OCI-LY7 (cell line): ENCODE measurements around the gene C12orf50. TPM values are rescaled to one million over a fixed set of nuclear protein-coding genes. Genes with fewer than 3 reads are reported as not detected.

Source experiments
- BruUV-seq: library from RNA; stranded (reverse); fragments of 400-500 nt; replicated peaks from 2 replicates; lab custom pipeline; 2021; lab: Mats Ljungman, UMichigan
- CTCF ChIA-PET: fragments of 300-600 bp; sonication (Branson Sonifier 250); formaldehyde crosslinking; loops from one replicate; lab custom pipeline; 2022; ENCODE audit warnings: antibody characterized with exemption; ENCODE audit not compliant: unreplicated experiment; lab: Charles Lee
- POLR2A ChIA-PET: fragments of 300-600 bp; sonication (Branson Sonifier 250); formaldehyde crosslinking; loops from one replicate; lab custom pipeline; 2022; ENCODE audit warnings: antibody characterized with exemption; lab: Charles Lee
- DNase-seq: peaks from one replicate; pipeline ENCODE4 v3.0.0-alpha.2; 2015; ENCODE audit warnings: low spot score
- H2AFZ ChIP-seq: fragments of 200-600 bp; sonication (generic), shearing (Covaris generic); 2 replicates; pipeline ENCODE4 v1.6.1; 2014; ENCODE audit warnings: mild to moderate bottlenecking, antibody characterized with exemption, low read length, moderate library complexity
- H3K27ac ChIP-seq: fragments of 200-600 bp; sonication (generic); 2 replicates; pipeline ENCODE4 v1.5.1; 2014; ENCODE audit warnings: mixed run types, low read depth, mild to moderate bottlenecking, moderate library complexity, low read length, inconsistent platforms; ENCODE audit not compliant: poor library complexity, severe bottlenecking
- H3K36me3 ChIP-seq: fragments of 200-600 bp; sonication (generic); 2 replicates; pipeline ENCODE4 v1.6.1; 2014; ENCODE audit warnings: mild to moderate bottlenecking, antibody characterized with exemption, low read length, moderate library complexity, mixed read lengths; ENCODE audit not compliant: insufficient read depth
- H3K4me1 ChIP-seq: fragments of 200-600 bp; sonication (generic); 2 replicates; pipeline ENCODE4 v1.5.1; 2014; ENCODE audit warnings: mild to moderate bottlenecking, low read length; ENCODE audit not compliant: insufficient read depth, poor library complexity, severe bottlenecking
- H3K4me2 ChIP-seq: fragments of 200-600 bp; sonication (generic); 2 replicates; pipeline ENCODE4 v1.6.1; 2014; ENCODE audit warnings: mild to moderate bottlenecking, low read length
- H3K4me3 ChIP-seq: fragments of 200-600 bp; sonication (generic); 2 replicates; pipeline ENCODE4 v1.5.1; 2014; ENCODE audit warnings: mild to moderate bottlenecking, low read depth, low read length; ENCODE audit not compliant: poor library complexity, severe bottlenecking
- H3K79me2 ChIP-seq: fragments of 200-600 bp; sonication (generic); 2 replicates; pipeline ENCODE4 v1.6.1; 2016; ENCODE audit warnings: low read depth, mild to moderate bottlenecking, low read length, moderate library complexity, mixed read lengths; ENCODE audit not compliant: insufficient read depth
- H3K9me2 ChIP-seq: fragments of 200-600 bp; sonication (generic); 2 replicates; pipeline ENCODE4 v1.6.1; 2016; ENCODE audit warnings: mild to moderate bottlenecking, low read length, mixed read lengths; ENCODE audit not compliant: insufficient read depth
- H3K9me3 ChIP-seq: fragments of 200-600 bp; sonication (generic); 2 replicates; pipeline ENCODE4 v1.6.1; 2014; ENCODE audit warnings: mild to moderate bottlenecking, mixed run types, low read length, mixed read lengths
- H4K20me1 ChIP-seq: fragments of 200-600 bp; sonication (generic); 2 replicates; pipeline ENCODE4 v1.6.1; 2014; ENCODE audit warnings: mild to moderate bottlenecking, antibody characterized with exemption, low read length, moderate library complexity, mixed read lengths; ENCODE audit not compliant: insufficient read depth
- EZH2phosphoT487 ChIP-seq: fragments of 200-600 bp; sonication (generic); IDR thresholded peaks from 2 replicates; pipeline ENCODE4 v1.6.1; 2018; ENCODE audit warnings: low read depth, borderline replicate concordance, mild to moderate bottlenecking, mixed run types, antibody characterized with exemption, low read length, moderate library complexity, mixed read lengths
- intact Hi-C: fragments of 100-400 bp; cut with micrococcal nuclease; formaldehyde crosslinking; loops from one replicate; pipeline ENCODE4 v1.10.0; 2022; ENCODE audit not compliant: unreplicated experiment
- total RNA-seq, 2 experiments: library from RNA; depleted of rRNA in 1 of 2; stranded (reverse); fragments of >200 nt in 1 of 2; shearing (Covaris generic) in 1 of 2; gene quantifications; 2 replicates each; pipeline ENCODE4 v1.2.3, GENCODE V29; 2014 to 2022
- TF ChIP-seq, protein P1 (sequence below): fragments of 200-600 bp; sonication (generic); conservative IDR thresholded peaks from 2 replicates; pipeline ENCODE4 v1.5.1; 2014; ENCODE audit warnings: mild to moderate bottlenecking, antibody characterized with exemption, low read length, moderate library complexity, mixed read lengths

The C12orf50 gene
- total RNA-seq, 2 experiments from 2014 or later, result 0.08 TPM; not detected in 1

DNA sequence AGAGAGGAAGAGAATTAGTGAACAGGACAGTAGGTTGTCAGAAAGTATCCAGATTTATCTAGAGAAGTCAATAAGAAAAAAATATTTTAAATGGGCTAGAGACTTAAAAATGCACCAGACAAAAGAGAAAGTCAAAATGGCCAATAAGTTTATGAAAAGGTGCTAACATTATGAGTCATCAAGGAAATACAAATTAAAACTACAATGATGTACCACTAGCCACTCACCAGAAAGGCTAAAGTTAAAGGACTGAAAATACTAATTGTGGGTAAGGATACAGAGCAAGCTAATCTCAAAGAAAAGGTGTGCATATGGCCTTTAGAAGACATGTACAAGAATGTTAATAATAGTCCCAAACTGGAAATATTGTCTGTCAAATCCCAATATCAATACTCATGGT lies 37.7 kb downstream of the C12orf50 start:
- no peaks in the 10 kb centered on the region for H3K4me1 ChIP-seq
- TF ChIP-seq EZH2phosphoT487, result no peak
- TF ChIP-seq, protein P1, sequence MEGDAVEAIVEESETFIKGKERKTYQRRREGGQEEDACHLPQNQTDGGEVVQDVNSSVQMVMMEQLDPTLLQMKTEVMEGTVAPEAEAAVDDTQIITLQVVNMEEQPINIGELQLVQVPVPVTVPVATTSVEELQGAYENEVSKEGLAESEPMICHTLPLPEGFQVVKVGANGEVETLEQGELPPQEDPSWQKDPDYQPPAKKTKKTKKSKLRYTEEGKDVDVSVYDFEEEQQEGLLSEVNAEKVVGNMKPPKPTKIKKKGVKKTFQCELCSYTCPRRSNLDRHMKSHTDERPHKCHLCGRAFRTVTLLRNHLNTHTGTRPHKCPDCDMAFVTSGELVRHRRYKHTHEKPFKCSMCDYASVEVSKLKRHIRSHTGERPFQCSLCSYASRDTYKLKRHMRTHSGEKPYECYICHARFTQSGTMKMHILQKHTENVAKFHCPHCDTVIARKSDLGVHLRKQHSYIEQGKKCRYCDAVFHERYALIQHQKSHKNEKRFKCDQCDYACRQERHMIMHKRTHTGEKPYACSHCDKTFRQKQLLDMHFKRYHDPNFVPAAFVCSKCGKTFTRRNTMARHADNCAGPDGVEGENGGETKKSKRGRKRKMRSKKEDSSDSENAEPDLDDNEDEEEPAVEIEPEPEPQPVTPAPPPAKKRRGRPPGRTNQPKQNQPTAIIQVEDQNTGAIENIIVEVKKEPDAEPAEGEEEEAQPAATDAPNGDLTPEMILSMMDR, result no peak
- no TSS peak for BruUV-seq
- H3K9me3 ChIP-seq, result no peaks in the 10 kb centered on the region
- H2AFZ ChIP-seq, result no peak overlapping the region
- no peak overlapping the region for H3K4me3 ChIP-seq
- no peaks in the 10 kb centered on the region for H3K36me3 ChIP-seq
- H3K79me2 ChIP-seq, result no peaks in the 10 kb centered on the region
- no peak for DNase-seq
- POLR2A ChIA-PET, result interaction anchor here (1.0 kb wide), 1 partner anchor 14 kb away, joined by 4 read pairs; no protein-coding TSS in a partner anchor
- H3K27ac ChIP-seq, result no peak overlapping the region
- intact Hi-C loops, result loop anchor here (10.0 kb wide), 1 partner anchor 717 kb away; no protein-coding TSS in a partner anchor
- H3K4me2 ChIP-seq, result no peak overlapping the region
- CTCF ChIA-PET, result no interaction called here
- no peaks in the 10 kb centered on the region for H3K9me2 ChIP-seq
- no peaks in the 10 kb centered on the region for H4K20me1 ChIP-seq

GRCh38 chr12:87988534-87988933 lies 40.7 kb downstream of the C12orf50 start:
- BruUV-seq, result no TSS peak
- intact Hi-C loops, result no loop called here
- CTCF ChIA-PET, result no interaction called here
- Histone ChIP-seq H3K4me1 (no peaks in the 10 kb centered on the region), H2AFZ (no peak overlapping the region), H3K4me2 (no peak overlapping the region), H3K9me3 (no peaks in the 10 kb centered on the region; the same call in 1 of the 2 replicates), H3K79me2 (no peaks in the 10 kb centered on the region), H3K36me3 (no peaks in the 10 kb centered on the region), H3K9me2 (no peaks in the 10 kb centered on the region), H4K20me1 (no peaks in the 10 kb centered on the region), H3K27ac (no peak overlapping the region), H3K4me3 (no peak overlapping the region)
- no peak for DNase-seq
- POLR2A ChIA-PET, result no interaction called here
- TF ChIP-seq EZH2phosphoT487, result no peak
- TF ChIP-seq, protein P1, result no peak

- no peaks in the 10 kb centered on the region; the same call in 1 of the 2 replicates for H3K9me3 ChIP-seq
- no peaks in the 10 kb centered on the region for H4K20me1 ChIP-seq
- H3K4me1 ChIP-seq, result no peaks in the 10 kb centered on the region
- no peaks in the 10 kb centered on the region for H3K36me3 ChIP-seq
- H3K4me2 ChIP-seq, result no peak overlapping the region
- intact Hi-C loops, result no loop called here
- DNase-seq, result peak; percentile 1
- BruUV-seq, result no TSS peak
- CTCF ChIA-PET, result no interaction called here
- POLR2A ChIA-PET, result no interaction called here
- no peak for TF ChIP-seq EZH2phosphoT487
- TF ChIP-seq, protein P1, result no peak
- H3K9me2 ChIP-seq, result no peaks in the 10 kb centered on the region
- no peak overlapping the region for H3K27ac ChIP-seq
- no peaks in the 10 kb centered on the region for H3K79me2 ChIP-seq
- no peak overlapping the region for H3K4me3 ChIP-seq
- H2AFZ ChIP-seq, result no peak overlapping the region
These were observed 44.0 kb downstream of the C12orf50 start for GRCh38 chr12:87985069-87985675.
